Body of pancreas (tissue), 4 donors: Measurements from ENCODE around the gene CEACAM3.

Source experiments
- POLR2A ChIP-seq, 3 donors: fragments of 450-650 bp; IDR thresholded peaks; one replicate each; pipeline ENCODE4 v1.6.1; 2016; ENCODE audit warnings: antibody characterized with exemption in 3 of 3, mild to moderate bottlenecking in 2 of 3
- TF ChIP-seq, protein P1 (sequence below), 7 experiments: fragments of 450-650 bp in 4 of 7; fragments of 200-600 bp in 3 of 7; sonication (generic) in 3 of 7; IDR thresholded peaks; one replicate each; pipeline ENCODE4 v1.5.1; 2016 to 2019; ENCODE audit warnings: antibody characterized with exemption in 7 of 7

DNA sequence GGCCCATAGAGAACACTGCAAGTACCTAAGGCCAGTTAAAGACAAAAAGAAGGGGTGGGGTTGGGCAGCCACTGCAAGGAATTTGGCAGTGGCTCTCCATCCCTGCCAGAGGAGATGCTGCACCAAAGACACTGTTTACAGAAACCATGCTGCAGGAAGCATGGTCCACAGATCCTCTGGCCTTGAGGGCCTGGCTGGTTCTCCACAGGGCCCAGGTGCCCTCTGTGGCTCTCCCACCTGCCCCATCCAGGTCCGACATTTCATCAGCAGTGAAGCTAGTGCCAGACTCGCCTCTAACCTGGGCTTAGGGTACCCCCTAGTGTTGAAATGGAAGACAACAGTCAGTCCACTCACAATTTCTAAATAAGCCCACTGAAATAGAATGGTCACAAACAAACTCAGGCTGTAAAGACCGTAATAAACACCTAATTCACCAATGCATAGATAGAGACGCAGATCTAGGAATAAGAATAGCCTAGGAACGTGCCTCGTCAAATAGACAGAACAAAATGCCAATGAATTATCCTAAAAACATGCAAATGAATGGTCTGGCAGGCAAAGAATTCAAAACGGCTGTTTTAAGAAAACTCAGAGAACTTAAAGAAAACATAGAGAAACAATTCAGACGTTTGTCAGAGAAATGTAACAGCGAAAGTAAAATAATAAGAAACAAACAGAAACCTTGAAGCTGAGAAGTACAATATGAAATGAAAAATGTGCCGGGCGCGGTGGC lies 24.8 kb downstream of the CEACAM3 start:
- TF ChIP-seq, protein P1, sequence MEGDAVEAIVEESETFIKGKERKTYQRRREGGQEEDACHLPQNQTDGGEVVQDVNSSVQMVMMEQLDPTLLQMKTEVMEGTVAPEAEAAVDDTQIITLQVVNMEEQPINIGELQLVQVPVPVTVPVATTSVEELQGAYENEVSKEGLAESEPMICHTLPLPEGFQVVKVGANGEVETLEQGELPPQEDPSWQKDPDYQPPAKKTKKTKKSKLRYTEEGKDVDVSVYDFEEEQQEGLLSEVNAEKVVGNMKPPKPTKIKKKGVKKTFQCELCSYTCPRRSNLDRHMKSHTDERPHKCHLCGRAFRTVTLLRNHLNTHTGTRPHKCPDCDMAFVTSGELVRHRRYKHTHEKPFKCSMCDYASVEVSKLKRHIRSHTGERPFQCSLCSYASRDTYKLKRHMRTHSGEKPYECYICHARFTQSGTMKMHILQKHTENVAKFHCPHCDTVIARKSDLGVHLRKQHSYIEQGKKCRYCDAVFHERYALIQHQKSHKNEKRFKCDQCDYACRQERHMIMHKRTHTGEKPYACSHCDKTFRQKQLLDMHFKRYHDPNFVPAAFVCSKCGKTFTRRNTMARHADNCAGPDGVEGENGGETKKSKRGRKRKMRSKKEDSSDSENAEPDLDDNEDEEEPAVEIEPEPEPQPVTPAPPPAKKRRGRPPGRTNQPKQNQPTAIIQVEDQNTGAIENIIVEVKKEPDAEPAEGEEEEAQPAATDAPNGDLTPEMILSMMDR (IDR thresholded peaks at IDR 0.05), result peak; percentile 37 to 76 (median 70)
- TF ChIP-seq POLR2A (IDR thresholded peaks at IDR 0.05), result no peak
